GM21360 (cell line): ENCODE results near the gene C17orf78.
"Not testable (repeated sequence)": the region's sequence is repeated elsewhere in the genome, so short reads cannot be mapped to it uniquely, and the experiment has no call there.

Source experiments
- ATAC-seq: cut with Tn5 transposase; IDR thresholded peaks from one replicate; pipeline ENCODE4 v1.9.1; 2021; ENCODE audit warnings: mild to moderate bottlenecking, moderate library complexity; ENCODE audit not compliant: unreplicated experiment

Gene C17orf78

DNA sequence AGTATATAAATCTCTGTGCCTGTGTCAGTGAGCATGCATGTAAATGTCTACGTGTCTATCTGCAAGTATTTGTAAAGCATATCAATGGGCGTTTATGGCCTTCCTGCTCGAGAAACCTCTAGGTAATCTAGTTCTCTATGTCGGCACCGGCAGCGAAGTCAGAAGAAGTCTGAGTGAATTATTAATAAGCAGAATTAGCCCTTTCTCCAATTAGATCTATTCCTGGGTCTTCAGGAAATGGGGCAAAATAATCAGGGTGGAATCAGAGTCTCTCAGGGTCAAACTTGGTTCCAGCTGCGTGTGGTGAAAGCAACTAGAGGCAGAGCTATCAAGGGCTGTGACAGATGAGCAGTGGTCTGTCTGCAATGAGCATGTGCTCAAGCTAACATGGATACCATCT, at the start of gene C17orf78:
C17orf78 (plus strand) TSS at position 280 of the 400 bp plus-strand sequence; CDS start at position 388, 108 bp downstream.
- ATAC-seq, result no peak

DNA sequence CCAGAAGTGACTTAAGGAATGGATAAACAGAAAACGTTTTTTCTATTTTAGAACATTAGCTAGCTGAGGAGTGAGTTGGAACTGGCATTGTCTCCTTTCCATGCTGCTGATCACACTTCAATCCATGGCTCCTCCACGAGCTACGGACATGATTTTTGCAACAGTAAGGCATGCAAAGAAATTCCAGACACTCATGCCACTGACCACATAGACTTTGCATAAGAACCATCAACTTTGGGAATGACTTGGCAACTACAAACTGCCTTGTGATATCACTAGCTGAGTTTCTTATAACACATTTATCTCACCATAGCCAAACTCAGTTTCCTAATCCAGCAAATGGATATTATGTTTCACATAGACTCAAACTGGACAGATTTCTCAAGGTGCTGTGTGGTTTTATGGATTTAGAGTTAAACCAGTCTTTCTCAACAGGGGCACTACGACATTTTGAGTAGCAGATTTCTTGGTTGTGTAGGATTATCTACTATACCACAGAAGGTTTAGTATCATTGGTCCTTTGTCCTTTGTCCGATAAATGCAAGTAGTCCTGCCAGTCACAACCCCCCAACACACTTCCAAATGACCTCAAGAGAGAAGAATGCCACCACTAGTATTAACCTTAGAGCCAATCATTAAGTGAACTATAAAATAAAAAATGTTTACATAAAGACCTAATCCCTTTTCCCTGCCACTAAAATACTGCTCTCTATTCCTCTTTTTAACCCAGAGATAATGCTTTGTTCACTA, 48.3 kb upstream of the C17orf78 start:
- ATAC-seq, result no peak

- no peak for ATAC-seq
Measured at GRCh38 chr17:37338847-37339246, 36.9 kb upstream of the C17orf78 start.

DNA sequence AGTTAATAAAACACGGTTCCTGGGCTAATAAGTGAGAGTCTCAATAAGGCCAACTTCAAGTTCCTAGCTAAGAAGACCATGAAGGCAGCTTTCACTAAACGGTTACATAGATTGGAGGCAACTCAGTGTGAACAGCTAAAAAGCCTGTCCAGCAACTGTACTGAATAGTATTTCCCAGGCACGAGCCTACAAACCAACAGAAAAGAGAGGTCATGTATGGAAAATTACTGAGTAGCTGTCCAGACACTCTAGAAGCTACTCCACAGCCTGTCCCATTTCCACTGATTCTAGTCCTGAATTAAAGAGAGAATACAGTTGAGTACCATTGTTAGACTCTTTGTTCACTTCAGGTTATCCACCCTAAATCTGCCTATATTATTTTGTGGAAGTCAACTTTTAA, 36.5 kb upstream of the C17orf78 start:
- ATAC-seq, result no peak

- ATAC-seq, result no peak
Measured at GRCh38 chr17:37340804-37341203, 35.0 kb upstream of the C17orf78 start.

- ATAC-seq, result no peak
Measured at GRCh38 chr17:37342589-37342988, 33.2 kb upstream of the C17orf78 start.

GRCh38 chr17:37344519-37344918, 31.3 kb upstream of the C17orf78 start:
- no peak for ATAC-seq

DNA sequence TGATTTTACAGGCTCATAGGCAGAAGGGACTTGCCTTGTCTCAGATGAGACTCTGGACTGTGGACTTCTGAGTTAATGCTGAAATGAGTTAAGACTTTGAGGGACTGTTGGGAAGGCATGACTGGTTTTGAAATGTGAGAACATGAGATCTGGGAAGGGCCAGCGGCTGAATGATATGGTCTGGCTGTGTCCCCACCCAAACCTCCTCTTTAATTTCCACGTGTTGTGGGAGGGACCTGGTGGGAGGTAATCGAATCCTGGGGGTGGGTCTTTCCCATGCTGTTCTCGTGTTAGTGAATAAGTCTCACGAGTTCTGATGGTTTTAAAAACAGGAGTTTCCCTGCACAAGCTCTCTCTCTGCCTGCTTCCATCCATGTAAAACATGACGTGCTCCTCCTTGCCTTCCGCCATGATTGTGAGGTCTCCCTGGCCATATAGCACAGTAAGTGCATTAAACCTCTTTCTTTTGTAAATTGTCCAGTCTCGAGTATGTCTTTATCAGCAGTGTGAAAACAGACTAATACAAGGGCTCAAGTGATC, 28.9 kb upstream of the C17orf78 start:
- ATAC-seq, result not testable (repeated sequence)

DNA sequence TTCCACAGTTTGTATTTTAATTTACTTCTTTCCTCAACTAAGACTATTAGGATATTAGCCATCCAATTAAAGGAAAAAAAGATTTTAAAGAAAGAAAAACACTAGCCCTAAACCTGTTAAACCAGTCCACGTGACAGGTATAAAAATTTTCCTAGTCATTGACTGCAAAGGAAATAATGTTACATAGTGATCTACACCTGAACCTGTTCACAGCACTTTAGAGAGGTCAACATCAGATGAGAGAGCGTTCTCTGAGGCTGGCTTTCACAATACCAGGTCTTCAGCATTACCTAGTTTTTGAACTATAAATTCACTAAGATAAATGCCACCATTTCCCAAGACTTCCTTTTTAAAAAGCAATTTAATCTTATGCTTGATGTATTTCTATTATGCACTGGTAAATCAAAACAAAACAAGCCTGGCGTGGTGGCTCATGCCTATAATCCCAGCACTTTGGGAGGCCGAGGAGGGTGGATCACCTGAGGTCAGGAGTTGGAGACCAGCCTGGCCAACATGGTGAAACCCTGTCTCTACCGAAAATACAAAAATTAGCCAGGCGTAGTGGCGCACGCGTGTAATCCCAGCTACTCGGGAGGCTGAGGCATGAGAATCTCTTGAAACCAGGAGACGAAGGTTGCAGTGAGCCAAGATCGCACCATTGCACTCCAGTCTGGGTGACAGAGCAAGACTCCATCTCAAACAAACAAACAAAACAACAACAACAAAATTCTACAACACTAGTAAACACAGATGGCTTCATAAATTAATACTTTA, 18.8 kb upstream of the C17orf78 start:
- not testable (repeated sequence) for ATAC-seq

DNA sequence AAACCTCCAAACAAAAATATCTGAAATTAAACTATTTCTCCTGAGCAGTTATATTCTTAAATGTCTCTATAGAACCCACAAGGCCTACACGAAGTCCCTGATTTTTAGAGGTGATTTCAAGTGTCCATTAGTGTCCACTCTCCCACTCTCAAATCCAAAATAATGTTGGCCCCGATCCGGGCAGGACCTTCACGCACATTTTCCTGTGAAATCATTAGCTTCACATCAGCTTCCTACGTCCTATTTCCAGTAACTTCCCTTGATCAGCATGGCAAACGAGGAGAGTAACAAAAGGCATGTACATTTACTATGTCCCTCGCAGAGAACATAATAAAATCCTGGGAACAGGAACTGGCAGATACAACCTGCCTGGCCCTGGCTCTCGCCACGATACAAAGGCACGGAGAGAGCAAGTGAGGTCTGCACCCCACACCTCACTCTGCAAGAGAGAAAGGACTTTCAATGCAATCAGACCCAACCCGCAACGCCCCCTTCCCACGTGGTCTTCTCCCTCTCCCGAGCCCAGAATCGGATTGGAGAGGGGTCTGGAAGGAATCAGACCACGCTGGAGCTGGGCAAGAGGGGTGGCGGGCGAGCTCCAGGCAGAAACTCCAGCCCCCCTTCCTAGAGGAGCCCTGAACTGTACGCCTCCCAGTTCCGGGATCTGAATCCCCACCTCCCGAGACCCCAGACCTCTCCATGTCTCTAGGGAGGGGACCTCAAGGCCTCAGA, 17.5 kb upstream of the C17orf78 start:
- no peak for ATAC-seq

GRCh38 chr17:37358830-37359681, 16.7 kb upstream of the C17orf78 start:
- ATAC-seq, result peak; percentile 90

DNA sequence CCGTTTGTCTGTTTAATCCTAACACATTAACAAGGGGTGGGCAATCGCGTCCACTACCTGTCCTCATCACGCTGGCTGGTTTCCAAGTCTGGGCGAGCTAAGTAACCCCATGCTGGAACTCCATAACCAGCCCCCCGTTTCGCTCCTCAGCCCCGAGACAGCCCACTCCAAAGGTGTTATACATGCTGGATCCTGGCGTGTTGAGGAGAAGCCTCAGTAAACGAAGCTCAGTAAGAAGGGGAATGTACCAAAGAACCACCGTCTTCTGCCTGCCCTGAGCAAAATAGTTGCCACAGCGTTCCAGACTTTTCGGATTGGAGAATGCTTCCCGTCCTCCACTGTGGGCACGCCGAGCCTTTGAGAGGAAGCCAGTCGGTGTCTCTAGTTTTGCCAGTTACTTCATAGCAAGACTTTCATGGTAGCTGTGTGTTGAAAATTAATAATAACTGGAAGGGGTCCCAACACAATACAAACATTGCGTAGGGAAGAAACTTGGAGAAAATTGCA, 16.1 kb upstream of the C17orf78 start:
- no peak for ATAC-seq

DNA sequence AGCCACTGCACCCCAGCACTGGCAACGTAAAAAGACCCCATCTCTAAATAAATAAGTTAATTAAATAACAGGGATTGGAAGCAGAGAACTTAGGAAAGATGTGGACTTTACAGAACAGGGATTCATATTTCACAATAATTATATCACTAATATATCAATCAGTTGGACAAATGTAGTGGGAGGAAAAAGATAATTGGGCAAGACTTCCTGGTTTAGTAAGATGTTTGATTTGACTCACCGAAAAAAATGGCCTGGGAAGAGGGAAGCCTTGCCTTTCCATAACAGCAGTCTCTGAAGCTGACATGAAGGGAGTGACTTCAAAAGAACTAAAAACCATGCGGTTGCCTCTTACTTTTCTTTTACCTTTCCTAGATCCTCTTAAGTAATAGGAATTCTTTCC, 15.2 kb upstream of the C17orf78 start:
- no peak for ATAC-seq

DNA sequence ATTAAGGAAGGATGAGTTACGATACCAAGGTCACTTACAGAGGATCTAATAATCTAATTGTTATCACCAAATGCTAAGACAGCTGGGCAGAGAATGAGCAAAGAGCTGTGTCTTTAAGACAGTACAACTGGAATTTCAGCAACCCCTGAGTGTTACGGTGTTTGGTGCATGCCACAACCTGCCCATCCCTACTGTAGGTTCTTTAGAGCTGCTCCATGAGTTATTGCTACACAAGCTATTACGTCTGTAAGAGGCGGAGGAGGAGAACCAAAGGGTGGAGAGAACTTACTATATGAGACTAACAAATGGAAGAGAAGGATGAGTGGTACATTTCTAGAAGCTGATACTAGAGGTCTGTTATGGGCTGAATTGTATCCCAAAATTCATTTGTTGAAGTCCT, 14.2 kb upstream of the C17orf78 start:
- ATAC-seq, result no peak

DNA sequence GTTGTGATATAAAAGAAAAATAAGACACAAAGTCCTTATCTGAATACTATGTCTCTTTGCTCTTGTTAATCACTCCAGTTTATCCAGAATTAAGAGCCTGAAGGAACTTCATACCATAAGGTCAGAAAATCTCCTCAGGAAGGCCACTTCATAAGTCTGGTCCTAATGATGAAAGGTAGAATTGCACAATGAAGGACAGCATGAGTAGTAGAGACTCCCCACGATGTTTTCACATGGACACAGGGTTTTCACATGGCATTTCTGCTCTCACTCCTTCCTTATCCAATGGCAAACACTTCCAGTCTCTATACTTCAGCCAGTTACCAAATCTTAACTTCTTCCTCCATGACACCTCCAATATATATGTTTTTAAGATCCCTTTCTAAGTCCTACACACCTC, 10.2 kb upstream of the C17orf78 start:
- ATAC-seq, result no peak

DNA sequence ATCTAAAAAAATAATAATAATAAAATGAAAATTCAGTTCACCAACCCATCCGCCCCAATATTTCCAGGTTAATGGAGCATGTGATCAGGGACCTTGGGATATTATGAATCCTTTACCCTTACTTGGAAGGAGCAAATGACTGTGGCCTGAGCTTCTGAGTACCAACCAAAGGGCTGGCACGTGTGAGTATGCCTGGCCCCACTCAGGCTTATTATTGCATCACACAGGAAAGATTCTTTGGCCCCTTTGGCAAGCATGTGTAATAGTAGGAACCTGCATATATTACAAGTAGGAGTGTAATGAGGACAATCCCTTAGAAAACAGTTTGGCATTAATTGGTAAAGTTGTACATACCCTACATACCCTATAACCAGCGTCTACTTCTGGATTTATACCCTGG, 7.2 kb upstream of the C17orf78 start:
- no peak for ATAC-seq

- ATAC-seq, result no peak
Measured at GRCh38 chr17:37373530-37374159, 2.1 kb upstream of the C17orf78 start.

GRCh38 chr17:37382056-37382455, 6.3 kb downstream of the C17orf78 start:
- no peak for ATAC-seq

DNA sequence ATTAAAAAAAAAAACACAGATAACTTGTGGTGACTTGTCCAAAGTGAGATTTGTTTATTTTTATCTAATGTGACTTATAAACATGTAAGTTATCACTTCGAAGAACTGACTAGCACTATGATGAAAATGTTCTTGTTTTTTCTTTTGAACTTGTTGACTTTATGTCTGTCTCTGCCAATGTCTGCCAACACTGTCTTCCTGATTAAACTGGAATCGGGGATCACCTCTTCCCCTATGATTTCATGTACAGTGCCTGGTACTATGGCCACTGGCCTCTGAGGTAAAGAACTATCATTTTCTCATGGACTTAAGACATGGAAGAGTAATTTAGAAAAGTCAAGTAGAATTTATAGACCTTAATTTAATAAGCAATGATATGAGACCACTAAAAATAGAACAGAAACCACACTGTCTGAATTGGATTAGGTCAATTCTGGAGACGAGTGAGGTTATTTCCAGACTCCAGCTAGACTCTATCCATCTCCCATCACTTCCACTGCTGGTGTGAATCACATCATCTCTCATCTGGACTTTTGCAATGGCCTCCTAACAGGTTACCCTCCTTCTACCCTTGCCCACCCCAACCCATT, 8.9 kb downstream of the C17orf78 start:
- no peak for ATAC-seq
